SH-SY5Y (cell line): ENCODE results near the gene RHOF.

Experiments used
- GATA2 ChIP-seq: IDR thresholded peaks from 2 replicates; pipeline ENCODE4 v1.6.1; 2011; ENCODE audit warnings: mild to moderate bottlenecking, low read depth, low read length
- GATA3 ChIP-seq: IDR thresholded peaks from 2 replicates; pipeline ENCODE4 v1.6.1; 2011; ENCODE audit warnings: low read depth, mild to moderate bottlenecking, low read length, moderate library complexity

RHOF gene

DNA sequence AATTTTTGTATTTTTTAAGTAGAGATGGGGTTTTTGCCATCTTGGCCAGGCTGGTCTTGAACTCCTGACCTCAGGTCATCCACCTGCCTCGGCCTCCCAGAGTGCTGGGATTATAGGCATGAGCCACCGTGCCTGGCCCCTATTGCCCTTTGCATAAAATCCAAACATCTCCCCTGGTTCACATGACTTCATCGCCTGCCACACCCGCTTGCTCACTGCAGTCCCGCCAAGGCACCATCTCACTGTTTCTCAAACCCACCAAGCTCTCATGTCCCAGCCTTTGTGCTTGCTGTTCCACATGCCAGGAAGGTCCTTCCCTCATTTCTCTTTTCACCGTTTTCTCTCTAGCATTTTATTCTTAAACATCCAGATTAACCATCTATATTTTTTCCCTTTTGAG is 9.7 kb downstream of the RHOF start:
- no peak for TF ChIP-seq GATA2
- TF ChIP-seq GATA3 = no peak

- no peak for TF ChIP-seq GATA3
- TF ChIP-seq GATA2 = no peak
Observed at GRCh38 chr12:121781998-121782979, 11.2 kb downstream of the RHOF start.

GRCh38 chr12:121781484-121781997 is 11.9 kb downstream of the RHOF start:
- no peak for TF ChIP-seq GATA2
- no peak for TF ChIP-seq GATA3

GRCh38 chr12:121780429-121780828 is 13.1 kb downstream of the RHOF start:
- TF ChIP-seq GATA3 (no peak), GATA2 (no peak)

GRCh38 chr12:121779422-121779895 is 14.0 kb downstream of the RHOF start:
- TF ChIP-seq GATA3 = no peak
- no peak for TF ChIP-seq GATA2

DNA sequence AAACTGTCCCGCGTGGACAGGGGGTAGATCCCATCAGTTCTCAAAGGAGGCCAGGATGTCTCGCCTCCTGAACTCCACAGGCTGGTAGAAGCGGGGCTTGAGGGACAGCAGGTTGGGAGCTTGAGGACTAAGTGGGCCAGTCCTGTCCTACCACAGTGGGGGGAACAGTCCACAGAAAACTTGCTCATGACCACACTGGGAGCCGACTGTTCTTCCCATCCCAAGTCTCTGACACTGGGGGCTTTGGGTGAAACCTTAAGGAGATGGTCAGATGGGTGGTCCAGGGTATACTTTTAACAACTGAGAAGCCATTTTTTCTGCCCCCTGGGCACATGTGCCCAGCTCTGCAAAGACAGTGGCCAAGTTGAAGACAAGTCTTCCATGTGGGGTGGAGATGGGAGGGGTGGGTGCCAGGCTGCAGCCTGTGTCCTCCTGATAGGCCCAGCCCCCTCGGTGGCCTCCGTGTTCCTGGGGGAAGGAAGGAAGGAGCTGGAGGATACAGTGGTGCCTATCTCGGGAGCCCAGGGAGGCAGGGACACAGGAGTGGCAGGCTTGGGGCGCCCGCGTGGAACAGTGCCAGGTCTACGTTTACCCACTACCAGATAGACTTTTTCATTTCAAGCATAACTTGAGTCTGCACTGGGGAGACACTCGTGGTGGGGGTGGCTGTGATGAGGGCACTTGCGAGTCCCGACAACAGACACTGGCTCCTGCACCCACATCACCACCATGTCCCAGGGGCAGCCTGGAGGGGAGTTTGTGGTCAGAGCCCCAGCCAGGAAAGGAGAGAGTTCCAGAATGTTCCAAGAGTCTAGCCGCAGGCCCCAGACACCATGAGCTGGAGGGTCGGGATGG is 14.7 kb downstream of the RHOF start:
- no peak for TF ChIP-seq GATA3
- no peak for TF ChIP-seq GATA2

DNA sequence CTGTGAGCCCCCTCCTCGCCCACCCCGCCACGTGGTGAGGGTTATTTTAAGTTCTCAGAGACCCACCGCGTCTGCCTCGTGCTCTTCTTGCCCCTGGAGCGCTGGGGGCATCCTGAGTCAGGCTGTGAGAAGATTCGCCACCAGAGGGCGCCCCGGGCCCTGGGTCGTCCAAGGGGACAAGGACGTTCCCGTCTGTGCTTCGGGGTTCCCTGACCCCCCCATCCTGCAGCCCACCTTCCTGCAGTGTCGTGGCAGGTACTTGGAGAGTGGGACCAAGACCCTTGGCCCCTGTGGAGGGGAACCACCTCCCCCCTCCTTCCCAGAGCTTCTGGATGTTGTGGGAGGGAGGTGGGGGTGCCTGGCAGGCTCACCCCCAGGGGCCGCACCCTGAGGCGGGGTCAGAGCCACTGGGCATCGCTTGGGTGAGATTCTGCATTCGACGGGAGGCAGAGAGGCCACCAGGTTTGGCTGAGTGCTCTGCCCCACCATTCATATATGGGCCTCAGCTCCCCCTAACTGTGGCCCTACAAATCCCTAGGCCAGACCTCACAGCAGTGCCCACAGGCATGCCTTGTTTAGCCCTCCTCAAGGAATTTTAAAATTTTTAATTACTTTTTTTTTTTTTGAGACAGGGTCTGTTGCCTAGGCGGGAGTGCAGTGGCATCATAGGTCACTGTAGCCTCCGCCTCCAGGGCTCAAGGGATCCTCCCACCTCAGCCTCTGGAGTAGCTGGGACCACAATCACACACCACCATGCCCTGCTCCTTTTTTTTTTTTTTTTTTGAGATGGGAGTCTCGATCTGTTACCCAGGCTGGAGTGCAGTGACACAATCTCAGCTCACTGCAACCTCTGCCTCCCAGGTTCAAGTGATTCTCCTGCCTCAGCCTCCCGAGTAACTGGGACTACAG is 17.0 kb downstream of the RHOF start:
- no peak for TF ChIP-seq GATA3
- no peak for TF ChIP-seq GATA2

DNA sequence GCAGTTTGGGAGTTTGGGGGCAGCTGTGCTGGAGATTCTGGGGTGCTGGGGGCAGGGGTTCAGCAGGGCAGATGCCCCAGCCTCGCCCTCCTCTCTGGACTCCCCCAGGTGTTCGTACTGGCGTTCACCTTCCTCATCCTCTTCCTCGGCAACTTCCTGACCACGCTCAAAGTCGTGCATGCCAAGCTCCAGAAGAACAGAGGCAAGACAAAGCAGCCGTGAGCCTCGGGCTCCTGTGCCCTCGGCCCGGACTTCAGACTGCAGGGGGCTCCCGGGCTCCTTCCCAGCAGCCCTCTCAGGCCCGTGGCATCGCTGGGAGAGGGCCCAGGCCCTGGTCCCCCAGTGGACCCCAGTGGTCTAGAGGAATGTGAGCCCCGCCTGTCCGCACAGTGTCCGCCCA is 18.0 kb downstream of the RHOF start:
- TF ChIP-seq GATA3 = no peak
- no peak for TF ChIP-seq GATA2

- TF ChIP-seq GATA3 = no peak
Observed at GRCh38 chr12:121774968-121775474, 18.5 kb downstream of the RHOF start.

GRCh38 chr12:121773011-121773777 is 20.3 kb downstream of the RHOF start:
- TF ChIP-seq GATA2 = no peak
- no peak for TF ChIP-seq GATA3

DNA sequence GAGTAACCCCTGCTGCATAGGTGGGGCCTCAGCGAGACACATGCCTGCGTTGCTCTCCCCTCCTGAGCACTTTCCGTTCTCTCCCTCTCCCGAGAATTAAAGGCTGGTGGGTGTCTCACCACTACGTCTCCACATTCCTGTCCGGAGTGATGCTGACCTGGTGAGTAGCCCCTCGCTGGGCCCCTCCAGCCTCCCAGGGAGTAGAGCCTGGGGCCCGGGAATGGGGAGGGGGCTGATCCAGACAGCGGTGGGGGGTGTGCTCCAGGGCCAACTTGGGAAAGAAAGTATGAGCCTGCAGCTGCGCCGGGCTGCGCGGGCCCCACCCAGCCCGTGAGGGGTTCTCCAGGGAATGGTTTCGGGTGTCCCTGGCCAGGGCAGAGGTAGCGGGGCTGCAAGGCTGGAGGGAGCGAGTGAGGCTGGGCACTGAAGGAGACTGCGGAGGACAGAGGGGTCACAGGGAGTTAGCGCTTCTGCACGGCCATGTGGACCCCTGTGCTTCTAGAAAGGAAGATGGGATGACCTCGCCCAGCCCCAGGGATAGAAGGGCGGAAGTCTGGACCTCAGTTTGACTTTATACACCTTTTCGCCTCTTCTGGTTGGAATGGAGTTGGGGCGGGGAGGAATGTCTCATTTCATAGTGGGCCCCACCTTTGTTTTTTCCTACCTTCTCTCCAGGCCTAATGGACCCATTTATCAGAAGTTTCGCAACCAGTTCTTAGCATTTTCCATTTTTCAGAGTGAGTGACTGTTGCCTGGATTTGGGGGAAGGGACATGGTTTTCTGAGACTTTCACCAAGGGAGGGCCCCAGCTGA is 22.5 kb downstream of the RHOF start:
- no peak for TF ChIP-seq GATA2
- no peak for TF ChIP-seq GATA3

DNA sequence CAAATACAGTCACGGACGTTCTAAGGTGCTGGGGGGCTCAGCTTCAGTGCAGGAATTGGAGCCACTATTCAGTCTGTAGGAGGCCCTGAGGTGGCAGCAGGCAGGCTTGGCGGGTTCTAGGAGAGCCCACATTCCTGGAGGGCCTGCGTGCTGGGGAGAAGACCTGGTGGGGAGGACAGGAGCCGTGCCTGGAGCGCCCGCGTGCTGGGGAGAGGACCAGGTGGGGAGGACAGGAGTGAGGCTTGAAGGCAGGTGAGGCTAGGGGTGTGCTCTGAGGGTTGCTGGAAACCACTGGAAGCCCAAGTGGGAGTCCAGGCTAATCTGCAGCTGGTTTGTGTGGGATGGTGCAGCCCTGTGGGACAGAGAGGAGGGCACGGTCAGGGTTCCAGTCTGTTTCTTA is 23.1 kb downstream of the RHOF start:
- TF ChIP-seq GATA3 (no peak), GATA2 (no peak)
